Spleen (tissue), 11 donors: ENCODE data around the gene EGFLAM. TPM values are rescaled to one million over a fixed set of nuclear protein-coding genes. Genes with fewer than 3 reads are reported as not detected.

ENCODE experiments used
- DNase-seq: peaks from one replicate; pipeline ENCODE4 v3.0.0-alpha.2; 2020
- H3K27ac ChIP-seq, 8 donors: fragments of 200-600 bp; sonication (generic) in 7 of 8; 1 replicate in 4 of 8; 2 replicates in 4 of 8; pipeline versions ENCODE4 v1.5.0 to v1.8.0; 2016 to 2021; ENCODE audit warnings: inconsistent platforms in 4 of 8, mild to moderate bottlenecking in 4 of 8, moderate library complexity in 1 of 8
- H3K27me3 ChIP-seq, 7 donors: fragments of 200-600 bp; sonication (generic) in 6 of 7; replicated peaks in 1 of 7; 1 replicate in 4 of 7; 2 replicates in 3 of 7; pipeline versions ENCODE4 v1.5.0 to v1.8.0; 2016 to 2021; ENCODE audit warnings: inconsistent platforms in 3 of 7, mild to moderate bottlenecking in 1 of 7
- H3K36me3 ChIP-seq, 6 donors: fragments of 200-600 bp; sonication (generic) in 5 of 6; 1 replicate in 4 of 6; 2 replicates in 2 of 6; pipeline versions ENCODE4 v1.5.0 to v1.8.0; 2016 to 2021; ENCODE audit warnings: inconsistent platforms in 2 of 6
- H3K4me1 ChIP-seq, 6 donors: fragments of 200-600 bp; sonication (generic) in 5 of 6; 1 replicate in 3 of 6; 2 replicates in 3 of 6; pipeline versions ENCODE4 v1.5.0 to v1.8.0; 2016 to 2021; ENCODE audit warnings: inconsistent platforms in 3 of 6
- H3K4me3 ChIP-seq, 8 donors: fragments of 200-600 bp; sonication (generic) in 7 of 8; 1 replicate in 4 of 8; 2 replicates in 4 of 8; pipeline versions ENCODE4 v1.5.0 to v1.8.0; 2016 to 2021; ENCODE audit warnings: inconsistent platforms in 4 of 8, mild to moderate bottlenecking in 4 of 8, moderate library complexity in 2 of 8
- H3K9me3 ChIP-seq, 8 donors: fragments of 200-600 bp; sonication (generic) in 7 of 8; 1 replicate in 4 of 8; 2 replicates in 4 of 8; pipeline versions ENCODE4 v1.5.0 to v1.8.0; 2016 to 2021; ENCODE audit warnings: inconsistent platforms in 4 of 8
- POLR2A ChIP-seq, 3 donors: fragments of 450-650 bp; IDR thresholded peaks; one replicate each; pipeline ENCODE4 v1.5.1; 2017; ENCODE audit warnings: antibody characterized with exemption in 3 of 3, mild to moderate bottlenecking in 1 of 3
- POLR2AphosphoS5 ChIP-seq, 3 donors: sonication (generic); formaldehyde crosslinking; IDR thresholded peaks; one replicate each; pipeline ENCODE4 v1.5.1; 2017; ENCODE audit warnings: antibody characterized with exemption in 3 of 3
- WGBS, 5 donors: extraction: QIAGEN DNeasy Blood & Tissue Kit in 3 of 5; methylation state at CpG; one replicate each; pipeline versions ENCODE4 v1.1.5 to v1.1.7; 2013 to 2018; 5-methylcytosine and 5-hydroxymethylcytosine counted together
- intact Hi-C: fragments of 100-400 bp; cut with DNase I; formaldehyde crosslinking; loops from one replicate; pipeline ENCODE4 v1.15.0; 2023; ENCODE audit warnings: low total_unique reads
- polyA plus RNA-seq, 3 donors: library from polyadenylated mRNA; stranded (reverse); fragments of 200-250 nt; gene quantifications; one replicate each; pipeline ENCODE4 v1.2.1, GENCODE V29; 2013
- total RNA-seq, 7 donors: library from RNA; depleted of rRNA in 3 of 7; stranded (reverse); fragments of >200 nt in 3 of 7; fragmentation: NEBNext Ultra II Directional in 4 of 7; extraction: Animal tissue kit (Norgen Biotek cat#: 25700) in 4 of 7; gene quantifications; one replicate each; pipeline versions ENCODE4 v1.1.0 to v1.2.1, GENCODE V29; 2016 to 2021
- TF ChIP-seq, protein P1 (sequence below), 11 experiments: fragments of 200-600 bp in 7 of 11; fragments of 450-650 bp in 4 of 11; sonication (generic) in 4 of 11; IDR thresholded peaks in 8 of 11; conservative IDR thresholded peaks in 3 of 11; 1 replicate in 7 of 11; 2 replicates in 4 of 11; pipeline versions ENCODE4 v1.4.0 to v1.8.0; 2016 to 2021; ENCODE audit warnings: antibody characterized with exemption in 11 of 11, inconsistent platforms in 4 of 11, mild to moderate bottlenecking in 1 of 11
- donor health status: healthy with polysubstance abuse.
- donor health status: DM: no; HTN: no; CAD: no; lungs with moderate emphysema.
- donor health status: DM: no; HTN: no; CAD: no.
- donor health status: Bipolar disorder and iron deficiency.
- donor health status: healthy.
- donor health status: DM: no; HTN: no; CAD: no.
- donor health status: DM: yes; HTN: yes; CAD: no.

Gene EGFLAM
- total and polyA plus RNA-seq, 10 donors = 6.0 to 16.8 (median 10.9) TPM

DNA sequence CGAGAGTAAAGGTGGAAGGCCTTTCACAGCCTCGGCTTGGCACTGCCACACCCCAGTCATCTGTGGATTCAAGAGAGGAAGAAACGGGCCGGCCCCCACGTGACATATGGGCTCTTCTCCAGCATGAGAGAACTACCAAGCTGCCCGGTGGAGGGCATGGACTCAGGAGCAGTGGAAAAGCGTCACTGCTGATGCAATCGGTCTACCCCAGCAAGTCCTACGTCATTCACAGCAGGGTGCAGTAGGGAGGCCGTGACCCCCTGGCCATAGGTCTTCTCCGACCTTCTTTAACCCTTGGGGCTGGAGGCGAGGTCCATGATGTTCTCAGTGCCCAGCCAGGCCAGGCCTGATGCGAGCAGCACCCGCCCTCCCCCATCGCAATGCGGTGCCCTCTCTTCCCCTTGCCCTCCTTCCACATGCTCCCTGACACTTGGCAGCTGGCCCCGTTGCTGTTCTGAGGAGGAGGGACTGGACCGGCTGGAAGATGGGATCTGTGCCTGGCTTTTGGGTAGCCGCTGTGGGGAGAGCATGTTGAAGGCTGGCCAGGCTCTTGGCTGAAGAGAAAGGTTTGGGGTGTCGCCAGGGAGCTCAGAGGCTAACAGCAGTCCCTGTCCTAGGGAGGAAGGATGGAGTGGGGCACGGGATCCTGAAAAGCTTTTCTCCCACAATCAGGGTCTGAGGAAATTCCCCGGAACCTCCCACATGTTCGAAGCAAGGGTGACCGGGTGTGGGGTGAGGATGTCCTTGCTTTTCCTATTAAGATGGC, 208.2 kb downstream of the EGFLAM start:
- Histone ChIP-seq H3K9me3 (no peaks in the 10 kb centered on the region), H3K36me3 (no peaks in the 10 kb centered on the region), H3K27ac (peak overlapping the region; percentile 17 to 93 (median 84)), H3K27me3 (peaks cover 0 to 97% (median 8%) of the 10 kb centered on the region in 7 donors), H3K4me1 (peaks cover 0 to 67% (median 36%) of the 10 kb centered on the region in 6 donors), H3K4me3 (peak overlapping the region in 1 of 8 donors; percentile 13)
- WGBS, 5 donors = 52 to 66% (median 60%) methylated on average over 21 to 24 of the region's 24 CpGs
- DNase-seq = no peak
- intact Hi-C loops = no loop called here
- TF ChIP-seq POLR2AphosphoS5 (IDR thresholded peaks at IDR 0.05) (peak; percentile 80 to 88 (median 86)), POLR2A (IDR thresholded peaks at IDR 0.05) (no peak)
- TF ChIP-seq, protein P1, sequence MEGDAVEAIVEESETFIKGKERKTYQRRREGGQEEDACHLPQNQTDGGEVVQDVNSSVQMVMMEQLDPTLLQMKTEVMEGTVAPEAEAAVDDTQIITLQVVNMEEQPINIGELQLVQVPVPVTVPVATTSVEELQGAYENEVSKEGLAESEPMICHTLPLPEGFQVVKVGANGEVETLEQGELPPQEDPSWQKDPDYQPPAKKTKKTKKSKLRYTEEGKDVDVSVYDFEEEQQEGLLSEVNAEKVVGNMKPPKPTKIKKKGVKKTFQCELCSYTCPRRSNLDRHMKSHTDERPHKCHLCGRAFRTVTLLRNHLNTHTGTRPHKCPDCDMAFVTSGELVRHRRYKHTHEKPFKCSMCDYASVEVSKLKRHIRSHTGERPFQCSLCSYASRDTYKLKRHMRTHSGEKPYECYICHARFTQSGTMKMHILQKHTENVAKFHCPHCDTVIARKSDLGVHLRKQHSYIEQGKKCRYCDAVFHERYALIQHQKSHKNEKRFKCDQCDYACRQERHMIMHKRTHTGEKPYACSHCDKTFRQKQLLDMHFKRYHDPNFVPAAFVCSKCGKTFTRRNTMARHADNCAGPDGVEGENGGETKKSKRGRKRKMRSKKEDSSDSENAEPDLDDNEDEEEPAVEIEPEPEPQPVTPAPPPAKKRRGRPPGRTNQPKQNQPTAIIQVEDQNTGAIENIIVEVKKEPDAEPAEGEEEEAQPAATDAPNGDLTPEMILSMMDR (IDR thresholded peaks at IDR 0.05 in 8 of 11, conservative IDR thresholded peaks at IDR 0.05 in 3 of 11) = no peak

- H3K9me3 ChIP-seq = no peaks in the 10 kb centered on the region
- H3K27me3 ChIP-seq = peaks cover 0 to 95% (median 8%) of the 10 kb centered on the region in 7 donors
- DNase-seq = no peak
- peaks cover 0 to 67% (median 36%) of the 10 kb centered on the region in 6 donors for H3K4me1 ChIP-seq
- 26 to 39% (median 30%) methylated on average over 22 of the region's 22 CpGs for WGBS, 5 donors
- peak; percentile 78 to 87 (median 85) for TF ChIP-seq POLR2AphosphoS5 (IDR thresholded peaks at IDR 0.05)
- TF ChIP-seq, protein P1 (IDR thresholded peaks at IDR 0.05 in 8 of 11, conservative IDR thresholded peaks at IDR 0.05 in 3 of 11) = no peak
- intact Hi-C loops = no loop called here
- H3K4me3 ChIP-seq = peak overlapping the region in 1 of 8 donors; percentile 13
- H3K36me3 ChIP-seq = no peaks in the 10 kb centered on the region
- H3K27ac ChIP-seq = peak overlapping the region; percentile 17 to 93 (median 84)
Observed at GRCh38 chr5:38467353-38468040, 209.1 kb downstream of the EGFLAM start.

GRCh38 chr5:38468202-38468673, 209.9 kb downstream of the EGFLAM start:
- no peaks in the 10 kb centered on the region for H3K36me3 ChIP-seq
- peaks cover 0 to 95% (median 5%) of the 10 kb centered on the region in 7 donors for H3K27me3 ChIP-seq
- peak overlapping the region; percentile 17 to 93 (median 84) for H3K27ac ChIP-seq
- no peak overlapping the region for H3K4me3 ChIP-seq
- 66 to 86% (median 78%) methylated on average over 8 to 12 of the region's 12 CpGs for WGBS, 5 donors
- intact Hi-C loops = no loop called here
- no peaks in the 10 kb centered on the region for H3K9me3 ChIP-seq
- no peak for DNase-seq
- TF ChIP-seq, protein P1 (IDR thresholded peaks at IDR 0.05 in 8 of 11, conservative IDR thresholded peaks at IDR 0.05 in 3 of 11) = no peak
- no peak for TF ChIP-seq POLR2A (IDR thresholded peaks at IDR 0.05)
- TF ChIP-seq POLR2AphosphoS5 (IDR thresholded peaks at IDR 0.05) = no peak
- H3K4me1 ChIP-seq = peaks cover 0 to 61% (median 34%) of the 10 kb centered on the region in 6 donors
